Measurements from ENCODE around the gene MRTFB.

MRTFB gene

DNA sequence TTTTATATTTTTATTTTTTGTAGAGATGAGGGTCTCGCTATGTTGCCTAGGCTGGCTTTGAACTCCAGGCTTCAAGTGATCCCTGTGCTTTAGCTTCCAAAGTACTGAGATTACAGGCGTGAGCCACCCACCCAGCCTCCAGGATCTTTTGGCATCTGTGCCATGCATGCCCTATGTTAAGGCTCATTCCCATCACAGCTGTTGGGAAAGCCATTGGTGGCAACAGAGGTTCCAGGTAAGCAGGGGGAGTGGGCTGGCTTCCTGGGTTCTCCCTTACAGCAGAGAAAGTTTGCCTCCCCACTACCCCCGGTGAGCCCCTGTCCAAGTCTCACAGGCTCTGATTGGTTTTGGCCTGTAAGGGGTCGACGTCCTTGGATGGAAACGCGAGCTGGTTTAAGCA, 8.9 kb upstream of the MRTFB start:
- no peak for DNase-seq (ENCODE audit: low read depth, low spot score)

DNA sequence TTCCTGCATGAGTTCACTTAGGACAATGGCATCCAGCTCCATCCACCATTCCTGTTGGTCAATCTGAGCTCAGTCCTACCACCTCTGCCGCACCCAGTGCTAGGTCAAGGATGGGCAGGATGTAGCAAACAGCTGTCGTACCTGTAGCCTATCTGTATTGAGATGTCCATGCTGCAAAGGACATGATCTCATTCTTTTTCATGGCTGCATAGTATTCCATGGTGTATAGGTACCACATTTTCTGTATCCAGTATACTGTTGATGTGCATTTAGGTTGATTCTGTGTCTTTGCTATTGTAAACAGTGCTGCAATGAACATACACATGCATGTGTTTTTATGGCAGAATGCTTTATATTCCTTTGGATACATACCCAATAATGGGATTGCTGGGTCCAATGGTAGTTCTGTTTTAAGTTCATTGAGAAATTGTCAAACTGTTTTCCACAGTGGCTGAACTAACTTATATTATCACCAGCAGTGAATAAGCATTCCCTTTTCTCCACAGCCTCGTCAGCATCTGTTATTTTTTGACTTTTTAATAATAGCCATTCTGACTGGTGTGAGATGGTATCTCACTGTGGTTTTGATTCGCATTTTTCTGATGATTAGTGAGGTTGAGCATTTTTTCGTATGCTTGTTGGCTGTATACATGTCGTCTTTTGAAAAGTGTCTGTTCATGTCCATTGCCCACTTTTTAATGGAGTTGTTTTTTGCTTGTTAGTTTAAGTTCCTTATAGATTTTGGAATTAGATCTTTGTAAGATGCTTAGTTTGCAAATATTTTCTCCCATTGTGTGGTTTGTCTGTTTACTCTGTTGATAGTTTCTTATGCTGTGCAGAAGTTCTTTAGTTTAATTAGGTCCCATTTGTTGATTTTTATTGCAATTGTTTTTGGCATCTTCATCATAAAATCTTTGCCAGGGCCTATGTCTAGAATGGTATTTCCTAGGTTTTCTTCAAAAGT, 7.2 kb upstream of the MRTFB start:
- DNase-seq (ENCODE audit: low read depth, low spot score) = no peak

- DNase-seq (ENCODE audit: low read depth, low spot score) = no peak
These were observed 1.3 kb upstream of the MRTFB start for GRCh38 chr16:14069818-14070217.

- no peak for DNase-seq (ENCODE audit: low read depth, low spot score)
These were observed 603 bp upstream of the MRTFB start for GRCh38 chr16:14070555-14070876.

DNA sequence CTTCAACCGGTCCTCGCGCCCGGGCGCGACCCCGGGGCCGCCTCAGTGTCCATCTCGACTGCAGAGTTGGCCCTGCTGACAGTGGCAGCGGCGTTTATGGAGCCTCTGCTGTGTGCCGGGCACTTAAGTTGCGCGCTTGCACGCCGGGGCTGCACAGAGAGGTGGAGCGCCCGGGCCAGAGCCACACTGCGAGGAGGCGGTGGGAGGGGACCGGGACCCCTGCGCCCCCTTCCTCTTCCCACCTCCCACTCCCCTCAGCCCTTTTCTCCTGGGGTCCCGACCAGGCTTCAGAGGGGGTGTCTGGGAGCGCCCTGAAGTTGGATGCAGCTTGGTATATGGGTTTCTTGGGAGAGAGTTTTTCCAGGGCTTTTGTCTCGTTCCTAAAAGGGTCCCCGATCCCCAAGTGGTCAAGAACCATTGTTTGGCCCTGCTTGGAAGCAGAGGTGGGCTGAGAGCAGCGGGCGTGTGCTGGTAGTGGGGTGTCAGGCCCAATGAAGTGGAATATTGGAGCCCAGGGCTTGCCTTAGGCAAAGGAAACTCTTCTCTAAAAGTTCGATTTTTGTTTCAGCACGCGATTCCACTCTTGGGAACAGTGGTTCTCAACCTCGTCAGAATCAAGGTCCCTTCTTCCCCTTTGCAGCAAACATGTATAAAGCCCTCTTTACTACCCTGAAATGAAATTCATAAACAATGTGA, 605 bp downstream of the MRTFB start:
- DNase-seq (ENCODE audit: low read depth, low spot score) = no peak

DNA sequence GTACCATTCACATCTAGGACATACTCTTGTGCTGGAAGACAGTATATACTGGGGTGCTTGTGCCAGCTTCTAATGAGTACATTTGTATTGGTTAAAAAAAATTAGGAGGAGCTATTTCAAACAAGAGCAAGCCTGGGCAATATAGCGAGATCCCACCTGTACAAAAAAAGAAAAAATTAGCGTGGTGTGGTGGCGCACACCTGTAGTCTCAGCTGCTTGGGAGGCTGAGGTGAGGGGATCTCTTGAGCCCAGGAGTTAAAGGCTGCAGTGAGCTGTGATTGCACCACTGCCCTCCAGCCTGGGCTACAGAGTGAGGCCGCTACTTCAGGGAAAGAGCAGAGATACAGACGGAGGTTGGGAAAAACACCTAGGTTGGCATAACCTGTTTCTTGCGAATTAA, 1.2 kb downstream of the MRTFB start:
- DNase-seq (ENCODE audit: low read depth, low spot score) = no peak

GRCh38 chr16:14074544-14074943, 3.4 kb downstream of the MRTFB start:
- no peak for DNase-seq (ENCODE audit: low read depth, low spot score)

- DNase-seq (ENCODE audit: low read depth, low spot score) = no peak
These were observed 6.8 kb downstream of the MRTFB start for GRCh38 chr16:14077918-14078317.

- DNase-seq (ENCODE audit: low read depth, low spot score) = no peak
These were observed 15.4 kb downstream of the MRTFB start for GRCh38 chr16:14086477-14086876.

GRCh38 chr16:14087181-14087580, 16.1 kb downstream of the MRTFB start:
- no peak for DNase-seq (ENCODE audit: low read depth, low spot score)

DNA sequence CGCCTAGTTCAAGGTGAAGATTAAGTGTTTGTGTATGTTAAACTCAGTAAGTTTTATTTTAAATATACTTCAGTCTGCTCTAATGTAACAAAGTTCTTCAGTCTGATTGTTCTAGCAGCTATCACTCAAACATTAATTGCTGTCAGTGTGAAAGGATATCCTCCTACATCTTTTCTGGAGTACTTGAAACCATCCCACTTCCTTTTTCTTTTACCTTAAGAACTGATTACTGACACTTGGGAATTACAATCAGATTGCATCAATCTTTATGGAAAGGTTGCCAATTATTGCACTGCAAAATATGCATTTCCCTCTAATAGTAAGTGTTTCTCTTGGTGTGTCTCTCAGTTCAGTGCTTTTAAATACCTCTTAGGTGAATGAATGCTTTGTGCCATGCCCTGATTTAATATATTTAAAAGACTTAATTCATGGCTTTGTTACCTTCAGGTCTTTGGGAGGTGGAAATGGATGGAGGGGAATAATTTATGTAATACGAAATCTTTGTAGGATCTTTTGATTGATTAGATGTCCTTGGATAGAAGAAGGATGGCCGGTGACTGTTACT, 16.6 kb downstream of the MRTFB start:
- no peak for DNase-seq (ENCODE audit: low read depth, low spot score)

DNA sequence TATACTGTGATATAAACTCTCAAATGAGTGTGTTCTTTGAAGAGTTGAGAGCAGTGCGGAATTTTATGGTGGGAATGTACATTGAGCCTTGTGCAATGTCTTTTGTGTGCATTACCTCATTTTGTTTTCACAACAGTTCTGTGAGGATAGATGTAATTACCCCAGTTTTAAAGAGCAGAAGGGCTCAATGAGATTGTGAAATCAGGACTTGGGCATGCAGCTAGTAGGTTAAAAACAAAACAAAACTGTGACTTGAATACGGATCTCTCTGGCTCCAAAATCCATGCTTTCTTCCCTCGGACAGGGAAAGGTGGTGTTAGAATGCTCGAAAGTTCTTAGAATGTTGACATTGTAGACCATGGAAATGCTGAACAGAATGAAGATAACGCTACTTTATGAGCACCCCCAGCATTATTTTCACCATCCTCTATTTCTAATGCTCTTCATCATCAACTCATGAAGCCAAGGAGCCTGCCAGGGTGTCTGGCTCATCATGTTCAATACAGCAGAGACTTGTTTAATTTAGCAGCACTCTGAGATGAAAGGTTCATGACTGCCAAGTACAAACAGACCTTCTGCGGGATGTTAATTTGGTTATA, 17.1 kb downstream of the MRTFB start:
- DNase-seq (ENCODE audit: low read depth, low spot score) = peak; percentile 32

DNA sequence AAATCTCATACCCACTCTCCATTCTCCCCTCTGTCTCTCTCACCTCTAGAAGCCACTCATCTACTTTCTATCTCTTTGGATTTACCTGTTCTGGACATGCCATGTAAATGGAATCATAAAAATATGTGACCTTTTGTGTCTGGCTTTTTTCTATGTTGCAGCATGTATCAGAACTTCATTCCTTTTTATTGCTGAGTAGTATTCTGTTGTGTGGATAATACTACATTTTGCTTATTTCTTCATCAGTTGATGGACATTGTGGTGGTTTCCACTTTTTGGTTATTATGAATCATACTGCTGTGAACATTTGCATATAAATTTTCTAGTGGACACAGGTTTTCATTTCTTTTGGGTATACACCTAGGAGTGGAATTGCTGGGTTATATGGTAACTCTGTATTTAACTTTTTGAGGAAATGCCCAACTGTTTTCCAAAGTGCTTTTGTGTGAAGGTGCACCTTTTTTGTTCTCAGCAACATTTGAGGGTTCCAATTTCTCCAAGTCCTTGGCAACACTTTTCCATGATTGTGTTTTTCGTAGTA, 18.2 kb downstream of the MRTFB start:
- DNase-seq (ENCODE audit: low read depth, low spot score) = no peak

GRCh38 chr16:14092561-14092960, 21.4 kb downstream of the MRTFB start:
- DNase-seq (ENCODE audit: low read depth, low spot score) = no peak

GRCh38 chr16:14095883-14096551, 24.9 kb downstream of the MRTFB start:
- peak; percentile 30 for DNase-seq (ENCODE audit: low read depth, low spot score)

DNA sequence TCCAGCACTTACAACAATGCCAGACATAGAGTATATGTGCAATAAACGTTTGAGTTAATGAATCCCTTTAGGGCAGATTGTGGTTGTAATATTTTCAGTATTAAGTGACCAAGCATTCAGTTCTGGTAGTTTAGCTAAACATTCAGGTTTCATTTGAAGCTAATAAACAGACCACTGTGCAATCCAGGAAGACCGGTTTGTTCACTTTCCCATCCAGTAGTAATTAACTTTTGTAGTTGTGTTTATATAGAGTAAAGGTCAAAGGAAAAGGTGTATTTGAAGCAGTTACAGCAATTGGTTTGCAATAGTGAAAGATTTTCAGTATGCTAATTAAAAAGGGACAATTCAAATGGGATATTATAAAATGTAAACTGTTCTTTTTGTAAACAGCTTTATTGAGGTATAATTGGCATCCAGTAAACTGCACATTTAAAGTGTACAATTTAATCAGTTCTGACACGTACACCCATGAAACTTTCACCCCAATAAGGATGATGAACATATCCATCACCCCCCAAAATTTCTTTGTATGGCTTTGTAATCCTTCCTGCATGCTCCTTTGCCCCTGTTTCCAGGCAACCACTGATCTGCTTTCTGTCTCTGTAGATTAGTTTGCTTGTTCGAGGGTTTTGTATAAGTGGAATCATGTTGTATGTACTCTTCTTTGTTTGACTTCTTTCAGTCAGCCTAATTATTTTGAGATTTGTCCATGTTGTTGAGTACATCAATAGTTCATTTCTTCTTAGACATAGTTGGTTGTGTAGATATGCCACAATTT, 26.3 kb downstream of the MRTFB start:
- DNase-seq (ENCODE audit: low read depth, low spot score) = no peak

GRCh38 chr16:14098081-14098480, 27.0 kb downstream of the MRTFB start:
- DNase-seq (ENCODE audit: low read depth, low spot score) = peak; percentile 35

- no peak for DNase-seq (ENCODE audit: low read depth, low spot score)
These were observed 29.7 kb downstream of the MRTFB start for GRCh38 chr16:14100825-14101224.

DNA sequence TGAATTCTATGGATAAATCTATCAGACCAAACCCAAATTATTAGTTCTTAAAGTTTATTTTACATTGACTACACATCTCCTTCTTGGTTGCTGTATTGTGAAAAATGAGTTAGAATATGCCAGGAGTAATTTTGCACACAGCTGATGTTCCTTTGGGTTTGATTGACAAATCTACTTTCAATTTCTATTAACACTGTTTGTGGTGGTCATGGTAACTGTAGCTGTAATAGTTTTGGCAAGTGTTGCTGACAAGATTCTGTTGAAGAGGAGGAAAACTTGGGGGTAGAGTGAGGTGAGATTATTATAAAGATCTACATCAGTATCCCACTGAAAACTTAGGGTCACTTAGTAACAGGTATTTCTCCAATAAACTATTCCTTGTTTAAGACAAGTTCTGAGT, 30.3 kb downstream of the MRTFB start:
- DNase-seq (ENCODE audit: low read depth, low spot score) = no peak

GRCh38 chr16:14102925-14103720, 32.0 kb downstream of the MRTFB start:
- DNase-seq (ENCODE audit: low read depth, low spot score) = no peak
